ENCODE measurements around the gene CEPT1. TPM values are rescaled to one million over a fixed set of nuclear protein-coding genes. Genes with fewer than 3 reads are reported as not detected.

Gene CEPT1
- total RNA-seq, 3 donors from 2014 or later, result 24.1 to 33.5 (median 31.5) TPM

- Mint-ChIP-seq H3K27me3 (ENCODE audit: low read depth) (peaks cover 1% of the 10 kb centered on the region), H3K4me1 (ENCODE audit: low read depth) (peaks cover 79% of the 10 kb centered on the region), H3K36me3 (ENCODE audit: insufficient read depth) (peaks cover 12% of the 10 kb centered on the region), H3K4me3 (peak overlapping the region; percentile 52), H3K9me3 (no peaks in the 10 kb centered on the region)
- DNase-seq (no peak), ATAC-seq (no peak)
Measured at GRCh38 chr1:111232134-111232533, 92.1 kb downstream of the CEPT1 start.

GRCh38 chr1:111234258-111234657 lies 94.2 kb downstream of the CEPT1 start:
- no peaks in the 10 kb centered on the region for H3K9me3 Mint-ChIP-seq
- H3K36me3 Mint-ChIP-seq (ENCODE audit: insufficient read depth), result peaks cover 21% of the 10 kb centered on the region
- H3K4me1 Mint-ChIP-seq (ENCODE audit: low read depth), result peaks cover 61% of the 10 kb centered on the region
- DNase-seq (no peak), ATAC-seq (no peak)
- no peak overlapping the region for H3K4me3 Mint-ChIP-seq
- H3K27me3 Mint-ChIP-seq (ENCODE audit: low read depth), result peaks cover 1% of the 10 kb centered on the region

Other genes with a start within 250 kb of the CEPT1 start
- gene LRIF1, start 176.3 kb upstream of the CEPT1 start, total RNA-seq, result 10 to 100 TPM in 1 of 3 donors, 1 to 10 TPM in 2; 7.5 to 10.1 (median 9.5) TPM
- 10 to 100 TPM; 10.7 to 12.8 (median 12.6) TPM for gene DRAM2, start 130 bp upstream of the CEPT1 start, total RNA-seq
- 100 to 1,000 TPM; 127 to 158 (median 134) TPM for gene DENND2D, start 60.4 kb downstream of the CEPT1 start, total RNA-seq
- 1 to 10 TPM; 1.2 to 2.3 (median 1.8) TPM for gene CHI3L2, start 87.5 kb downstream of the CEPT1 start, total RNA-seq
- not detected for gene CHIA, start 150.6 kb downstream of the CEPT1 start, total RNA-seq

Measured in activated T-cell treated with anti-CD3 and anti-CD28 coated beads, Interleukin-2, amount 50 U/mL, for 4 hours (primary cell).